Measurements from ENCODE around the gene UCP3.

DNA sequence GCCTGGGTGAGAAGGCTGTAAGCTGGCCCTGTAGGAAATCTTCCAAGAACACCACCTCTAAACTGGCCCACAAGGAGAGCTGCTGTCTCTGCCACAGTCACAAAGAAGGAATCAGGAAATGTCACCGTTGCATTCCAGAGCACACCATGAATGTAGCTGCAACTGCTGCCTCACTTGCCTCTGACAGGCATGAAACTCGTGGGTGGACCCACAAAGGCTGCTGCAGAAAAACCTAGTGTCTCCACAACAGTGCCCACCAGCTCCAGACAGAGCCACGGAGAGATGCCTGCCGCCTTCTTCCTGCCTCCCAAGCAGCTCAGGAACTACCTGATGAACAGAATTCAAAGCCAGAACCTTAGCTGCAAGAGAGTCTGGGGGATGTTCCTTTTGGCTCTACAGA lies 47.6 kb downstream of the UCP3 start:
- no peak for TF ChIP-seq TCF4 (CRISPR knock-in tag; IDR thresholded peaks at IDR 0.05; ENCODE audit: borderline replicate concordance)
- no peak for TF ChIP-seq ZNF8 (CRISPR knock-in tag; IDR thresholded peaks at IDR 0.05)
- TF ChIP-seq ISL1 (CRISPR knock-in tag; IDR thresholded peaks at IDR 0.05): no peak
- TF ChIP-seq, protein P1, sequence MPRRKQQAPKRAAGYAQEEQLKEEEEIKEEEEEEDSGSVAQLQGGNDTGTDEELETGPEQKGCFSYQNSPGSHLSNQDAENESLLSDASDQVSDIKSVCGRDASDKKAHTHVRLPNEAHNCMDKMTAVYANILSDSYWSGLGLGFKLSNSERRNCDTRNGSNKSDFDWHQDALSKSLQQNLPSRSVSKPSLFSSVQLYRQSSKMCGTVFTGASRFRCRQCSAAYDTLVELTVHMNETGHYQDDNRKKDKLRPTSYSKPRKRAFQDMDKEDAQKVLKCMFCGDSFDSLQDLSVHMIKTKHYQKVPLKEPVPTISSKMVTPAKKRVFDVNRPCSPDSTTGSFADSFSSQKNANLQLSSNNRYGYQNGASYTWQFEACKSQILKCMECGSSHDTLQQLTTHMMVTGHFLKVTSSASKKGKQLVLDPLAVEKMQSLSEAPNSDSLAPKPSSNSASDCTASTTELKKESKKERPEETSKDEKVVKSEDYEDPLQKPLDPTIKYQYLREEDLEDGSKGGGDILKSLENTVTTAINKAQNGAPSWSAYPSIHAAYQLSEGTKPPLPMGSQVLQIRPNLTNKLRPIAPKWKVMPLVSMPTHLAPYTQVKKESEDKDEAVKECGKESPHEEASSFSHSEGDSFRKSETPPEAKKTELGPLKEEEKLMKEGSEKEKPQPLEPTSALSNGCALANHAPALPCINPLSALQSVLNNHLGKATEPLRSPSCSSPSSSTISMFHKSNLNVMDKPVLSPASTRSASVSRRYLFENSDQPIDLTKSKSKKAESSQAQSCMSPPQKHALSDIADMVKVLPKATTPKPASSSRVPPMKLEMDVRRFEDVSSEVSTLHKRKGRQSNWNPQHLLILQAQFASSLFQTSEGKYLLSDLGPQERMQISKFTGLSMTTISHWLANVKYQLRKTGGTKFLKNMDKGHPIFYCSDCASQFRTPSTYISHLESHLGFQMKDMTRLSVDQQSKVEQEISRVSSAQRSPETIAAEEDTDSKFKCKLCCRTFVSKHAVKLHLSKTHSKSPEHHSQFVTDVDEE (CRISPR knock-in tag; IDR thresholded peaks at IDR 0.05): no peak
- no peak for TF ChIP-seq PATZ1 (CRISPR knock-in tag; IDR thresholded peaks at IDR 0.05; ENCODE audit: borderline replicate concordance)
- TF ChIP-seq, protein P2, sequence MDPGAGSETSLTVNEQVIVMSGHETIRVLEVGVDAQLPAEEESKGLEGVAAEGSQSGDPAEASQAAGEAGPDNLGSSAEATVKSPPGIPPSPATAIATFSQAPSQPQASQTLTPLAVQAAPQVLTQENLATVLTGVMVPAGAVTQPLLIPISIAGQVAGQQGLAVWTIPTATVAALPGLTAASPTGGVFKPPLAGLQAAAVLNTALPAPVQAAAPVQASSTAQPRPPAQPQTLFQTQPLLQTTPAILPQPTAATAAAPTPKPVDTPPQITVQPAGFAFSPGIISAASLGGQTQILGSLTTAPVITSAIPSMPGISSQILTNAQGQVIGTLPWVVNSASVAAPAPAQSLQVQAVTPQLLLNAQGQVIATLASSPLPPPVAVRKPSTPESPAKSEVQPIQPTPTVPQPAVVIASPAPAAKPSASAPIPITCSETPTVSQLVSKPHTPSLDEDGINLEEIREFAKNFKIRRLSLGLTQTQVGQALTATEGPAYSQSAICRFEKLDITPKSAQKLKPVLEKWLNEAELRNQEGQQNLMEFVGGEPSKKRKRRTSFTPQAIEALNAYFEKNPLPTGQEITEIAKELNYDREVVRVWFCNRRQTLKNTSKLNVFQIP (CRISPR knock-in tag; IDR thresholded peaks at IDR 0.05; ENCODE audit: borderline replicate concordance, low read depth): no peak
- TF ChIP-seq CSRNP3 (CRISPR knock-in tag; IDR thresholded peaks at IDR 0.05): no peak

Measured in SK-N-SH treated with all-trans-retinoic acid at 6 μM for 48 hours (cell line).